Thyroid gland (tissue), 4 donors: Measurements from ENCODE around the gene FOSL1.

ENCODE experiments used
- POLR2A ChIP-seq, 2 donors: fragments of 450-650 bp; IDR thresholded peaks; one replicate each; pipeline ENCODE4 v1.6.1; 2017; ENCODE audit warnings: antibody characterized with exemption in 2 of 2, mild to moderate bottlenecking in 2 of 2, moderate library complexity in 1 of 2
- TF ChIP-seq, protein P1 (sequence below), 6 experiments: fragments of 200-600 bp in 3 of 6; fragments of 450-650 bp in 3 of 6; sonication (generic) in 3 of 6; IDR thresholded peaks; one replicate each; pipeline ENCODE4 v1.5.1; 2016 to 2019; ENCODE audit warnings: antibody characterized with exemption in 6 of 6, mild to moderate bottlenecking in 2 of 6, inconsistent platforms in 1 of 6, moderate library complexity in 1 of 6

DNA sequence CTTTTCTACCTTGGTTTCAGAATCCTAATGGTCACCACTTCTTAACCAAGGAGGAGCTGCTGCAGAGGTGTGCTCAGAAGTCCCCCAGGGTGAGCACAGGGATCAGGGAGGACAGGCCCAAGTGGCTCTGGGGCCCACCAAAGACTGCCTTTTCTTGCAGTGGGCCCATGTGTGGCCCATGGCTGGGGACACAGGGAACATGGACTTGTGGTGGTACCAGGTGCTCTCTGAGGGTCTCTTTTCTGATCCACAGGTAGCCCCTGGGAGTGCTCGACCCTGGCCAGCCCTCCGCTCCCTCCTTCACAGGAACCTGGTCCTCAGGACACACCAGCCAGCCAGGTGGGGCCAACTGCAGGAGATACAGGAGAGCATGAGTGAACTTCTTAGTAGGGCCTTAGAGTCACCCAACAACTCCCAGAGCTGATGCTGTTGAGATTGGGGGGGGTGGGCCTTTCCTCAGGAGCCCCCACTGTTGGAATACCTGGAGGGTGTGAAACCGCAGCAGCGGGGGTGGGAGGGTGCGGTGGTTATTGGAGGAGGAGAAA lies 37.9 kb downstream of the FOSL1 start:
- TF ChIP-seq, protein P1, sequence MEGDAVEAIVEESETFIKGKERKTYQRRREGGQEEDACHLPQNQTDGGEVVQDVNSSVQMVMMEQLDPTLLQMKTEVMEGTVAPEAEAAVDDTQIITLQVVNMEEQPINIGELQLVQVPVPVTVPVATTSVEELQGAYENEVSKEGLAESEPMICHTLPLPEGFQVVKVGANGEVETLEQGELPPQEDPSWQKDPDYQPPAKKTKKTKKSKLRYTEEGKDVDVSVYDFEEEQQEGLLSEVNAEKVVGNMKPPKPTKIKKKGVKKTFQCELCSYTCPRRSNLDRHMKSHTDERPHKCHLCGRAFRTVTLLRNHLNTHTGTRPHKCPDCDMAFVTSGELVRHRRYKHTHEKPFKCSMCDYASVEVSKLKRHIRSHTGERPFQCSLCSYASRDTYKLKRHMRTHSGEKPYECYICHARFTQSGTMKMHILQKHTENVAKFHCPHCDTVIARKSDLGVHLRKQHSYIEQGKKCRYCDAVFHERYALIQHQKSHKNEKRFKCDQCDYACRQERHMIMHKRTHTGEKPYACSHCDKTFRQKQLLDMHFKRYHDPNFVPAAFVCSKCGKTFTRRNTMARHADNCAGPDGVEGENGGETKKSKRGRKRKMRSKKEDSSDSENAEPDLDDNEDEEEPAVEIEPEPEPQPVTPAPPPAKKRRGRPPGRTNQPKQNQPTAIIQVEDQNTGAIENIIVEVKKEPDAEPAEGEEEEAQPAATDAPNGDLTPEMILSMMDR (IDR thresholded peaks at IDR 0.05) = no peak
- no peak for TF ChIP-seq POLR2A (IDR thresholded peaks at IDR 0.05)
